Panc1 (cell line): ENCODE measurements around the gene CNTN4.

Experiments
- REST ChIP-seq, 2 experiments: IDR thresholded peaks; 2 replicates each; pipeline ENCODE4 v1.6.1; 2011 to 2012; ENCODE audit warnings: low read depth in 2 of 2, control low read depth in 1 of 2, low read length in 1 of 2, mild to moderate bottlenecking in 1 of 2, moderate library complexity in 1 of 2; ENCODE audit not compliant: insufficient read depth in 1 of 2
- SIN3A ChIP-seq: IDR thresholded peaks from 2 replicates; pipeline ENCODE4 v1.6.1; 2012; ENCODE audit warnings: low read depth, mild to moderate bottlenecking, low read length, moderate library complexity, borderline replicate concordance; ENCODE audit not compliant: insufficient read depth
- TF ChIP-seq, protein P1 (sequence below): fragments of 450-650 bp; IDR thresholded peaks from 2 replicates; pipeline ENCODE4 v1.5.1; 2017; ENCODE audit warnings: mild to moderate bottlenecking

DNA sequence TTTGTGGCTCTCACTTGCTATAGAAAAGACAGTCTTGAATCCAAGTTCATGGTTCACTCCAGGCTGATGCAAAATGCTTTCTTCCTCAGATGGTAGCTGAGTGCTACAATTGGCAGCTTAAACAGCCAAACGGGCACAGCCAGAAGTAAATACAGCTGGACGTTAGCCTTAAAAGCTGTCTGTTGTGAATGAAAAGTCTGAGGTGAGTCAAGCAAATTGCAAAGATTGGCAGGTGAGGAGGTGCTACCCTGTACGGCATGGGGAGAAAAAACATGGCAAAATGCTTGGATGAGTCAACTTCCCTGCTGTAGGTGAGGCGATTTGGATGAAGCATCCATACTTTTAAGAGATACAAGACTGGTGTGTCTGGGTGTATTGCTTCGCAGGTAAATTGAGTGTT is 971.1 kb downstream of the CNTN4 start:
- TF ChIP-seq, protein P1, sequence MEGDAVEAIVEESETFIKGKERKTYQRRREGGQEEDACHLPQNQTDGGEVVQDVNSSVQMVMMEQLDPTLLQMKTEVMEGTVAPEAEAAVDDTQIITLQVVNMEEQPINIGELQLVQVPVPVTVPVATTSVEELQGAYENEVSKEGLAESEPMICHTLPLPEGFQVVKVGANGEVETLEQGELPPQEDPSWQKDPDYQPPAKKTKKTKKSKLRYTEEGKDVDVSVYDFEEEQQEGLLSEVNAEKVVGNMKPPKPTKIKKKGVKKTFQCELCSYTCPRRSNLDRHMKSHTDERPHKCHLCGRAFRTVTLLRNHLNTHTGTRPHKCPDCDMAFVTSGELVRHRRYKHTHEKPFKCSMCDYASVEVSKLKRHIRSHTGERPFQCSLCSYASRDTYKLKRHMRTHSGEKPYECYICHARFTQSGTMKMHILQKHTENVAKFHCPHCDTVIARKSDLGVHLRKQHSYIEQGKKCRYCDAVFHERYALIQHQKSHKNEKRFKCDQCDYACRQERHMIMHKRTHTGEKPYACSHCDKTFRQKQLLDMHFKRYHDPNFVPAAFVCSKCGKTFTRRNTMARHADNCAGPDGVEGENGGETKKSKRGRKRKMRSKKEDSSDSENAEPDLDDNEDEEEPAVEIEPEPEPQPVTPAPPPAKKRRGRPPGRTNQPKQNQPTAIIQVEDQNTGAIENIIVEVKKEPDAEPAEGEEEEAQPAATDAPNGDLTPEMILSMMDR = no peak
- TF ChIP-seq SIN3A = no peak
- TF ChIP-seq REST (IDR thresholded peaks at IDR 0.05; ENCODE audit: insufficient read depth in 1 of 2, low read depth in 2 of 2, low read length in 1 of 2) = no peak
